ENCODE results near the gene OBSL1.

Gene OBSL1

GRCh38 chr2:219571311-219572236 is at the start of gene OBSL1:
Gene OBSL1 (minus strand): TSS chr2:219571539. CDS start chr2:219571232, 307 bp downstream.
- H3K4me1 ChIP-seq (ENCODE audit: control insufficient read depth, insufficient read depth, low read length) = peaks cover 20% of the 10 kb centered on the region
- no peaks in the 10 kb centered on the region for H3K9me3 ChIP-seq (ENCODE audit: control insufficient read depth, insufficient read depth, low read length)
- WGBS (ENCODE audit: insufficient coverage, insufficient read length) = 100% methylated on average over 1 of the region's 42 CpGs
- no peak within 1 kb of the TSS for H3K27ac ChIP-seq (ENCODE audit: low read length)
- DNase-seq (ENCODE audit: low read depth, low spot score) = no peak
- H3K36me3 ChIP-seq (ENCODE audit: control insufficient read depth, insufficient read depth, low read length) = peaks cover 12% of the 10 kb centered on the region
- no peaks in the 10 kb centered on the region for H3K27me3 ChIP-seq (ENCODE audit: control insufficient read depth, insufficient read depth, low read length)
- H3K4me3 ChIP-seq (ENCODE audit: low read length) = peak within 1 kb of the TSS; percentile 84

DNA sequence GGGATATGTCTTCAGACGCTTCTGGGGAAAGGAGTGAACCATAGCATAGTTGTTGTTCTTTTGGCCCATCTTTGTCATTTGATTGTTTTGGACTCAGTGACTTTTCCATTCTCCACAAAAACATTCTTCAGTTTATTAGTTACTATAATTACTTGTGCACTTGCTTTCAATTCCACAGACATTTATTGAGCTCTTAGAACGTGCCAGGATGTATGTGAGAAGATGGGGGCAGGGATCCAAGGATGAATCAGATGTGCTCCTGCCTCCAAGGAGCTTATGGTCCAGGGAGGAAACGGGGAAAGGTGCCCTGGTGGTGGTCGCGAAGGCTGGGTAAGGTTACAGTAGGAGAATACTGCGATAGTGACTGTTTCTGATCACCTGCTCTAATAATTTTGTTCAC is 49.2 kb upstream of the OBSL1 start:
- Histone ChIP-seq H3K4me1 (ENCODE audit: control insufficient read depth, insufficient read depth, low read length) (no peaks in the 10 kb centered on the region), H3K9me3 (ENCODE audit: control insufficient read depth, insufficient read depth, low read length) (no peaks in the 10 kb centered on the region), H3K27me3 (ENCODE audit: control insufficient read depth, insufficient read depth, low read length) (no peaks in the 10 kb centered on the region), H3K36me3 (ENCODE audit: control insufficient read depth, insufficient read depth, low read length) (no peaks in the 10 kb centered on the region), H3K4me3 (ENCODE audit: low read length) (no peak overlapping the region), H3K27ac (ENCODE audit: low read length) (no peak overlapping the region)
- DNase-seq (ENCODE audit: low read depth, low spot score) = no peak
- no CpG with 5 or more reads among the region's 6 CpGs for WGBS (ENCODE audit: insufficient coverage, insufficient read length)

GRCh38 chr2:219619235-219619634 is 47.9 kb upstream of the OBSL1 start:
- no peak for DNase-seq (ENCODE audit: low read depth, low spot score)
- 0 out of 2 replicates have a peak, but pooled peaks cover 2% of the 10 kb centered on the region for H3K36me3 ChIP-seq (ENCODE audit: control insufficient read depth, insufficient read depth, low read length)
- H3K27ac ChIP-seq (ENCODE audit: low read length) = no peak overlapping the region
- no peaks in the 10 kb centered on the region for H3K4me1 ChIP-seq (ENCODE audit: control insufficient read depth, insufficient read depth, low read length)
- H3K27me3 ChIP-seq (ENCODE audit: control insufficient read depth, insufficient read depth, low read length) = no peaks in the 10 kb centered on the region
- WGBS (ENCODE audit: insufficient coverage, insufficient read length) = no CpG with 5 or more reads among the region's 4 CpGs
- no peak overlapping the region for H3K4me3 ChIP-seq (ENCODE audit: low read length)
- H3K9me3 ChIP-seq (ENCODE audit: control insufficient read depth, insufficient read depth, low read length) = no peaks in the 10 kb centered on the region

DNA sequence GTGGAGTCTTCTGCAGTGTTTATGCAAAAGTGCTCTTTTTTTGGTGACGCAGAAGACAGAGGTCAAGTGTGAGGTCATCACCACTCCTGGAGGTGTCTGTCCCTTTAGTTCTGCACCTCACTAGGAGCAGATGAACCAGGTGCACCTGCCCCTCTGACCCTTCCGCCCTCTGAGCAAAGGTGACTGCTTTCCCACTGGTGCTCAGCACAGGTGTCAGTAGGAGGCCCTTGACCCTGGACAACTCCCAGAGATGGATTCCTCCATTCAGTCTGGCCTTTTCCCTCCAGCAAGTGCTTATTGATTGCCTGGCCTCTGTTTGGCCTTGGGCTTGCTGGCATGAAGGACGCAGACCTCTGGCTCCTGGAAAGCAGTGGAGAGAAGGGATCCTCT is 47.4 kb upstream of the OBSL1 start:
- H3K4me1 ChIP-seq (ENCODE audit: control insufficient read depth, insufficient read depth, low read length) = no peaks in the 10 kb centered on the region
- WGBS (ENCODE audit: insufficient coverage, insufficient read length) = no CpG with 5 or more reads among the region's 3 CpGs
- DNase-seq (ENCODE audit: low read depth, low spot score) = no peak
- H3K9me3 ChIP-seq (ENCODE audit: control insufficient read depth, insufficient read depth, low read length) = no peaks in the 10 kb centered on the region
- no peaks in the 10 kb centered on the region for H3K27me3 ChIP-seq (ENCODE audit: control insufficient read depth, insufficient read depth, low read length)
- no peak overlapping the region for H3K27ac ChIP-seq (ENCODE audit: low read length)
- H3K4me3 ChIP-seq (ENCODE audit: low read length) = no peak overlapping the region
- peaks cover 3% of the 10 kb centered on the region; the same call in 1 of the 2 replicates for H3K36me3 ChIP-seq (ENCODE audit: control insufficient read depth, insufficient read depth, low read length)

- H3K27me3 ChIP-seq (ENCODE audit: control insufficient read depth, insufficient read depth, low read length) = no peaks in the 10 kb centered on the region
- no peaks in the 10 kb centered on the region for H3K9me3 ChIP-seq (ENCODE audit: control insufficient read depth, insufficient read depth, low read length)
- H3K27ac ChIP-seq (ENCODE audit: low read length) = no peak overlapping the region
- no peaks in the 10 kb centered on the region; the same call in 1 of the 2 replicates for H3K4me1 ChIP-seq (ENCODE audit: control insufficient read depth, insufficient read depth, low read length)
- peaks cover 5% of the 10 kb centered on the region for H3K36me3 ChIP-seq (ENCODE audit: control insufficient read depth, insufficient read depth, low read length)
- H3K4me3 ChIP-seq (ENCODE audit: low read length) = no peak overlapping the region
- DNase-seq (ENCODE audit: low read depth, low spot score) = no peak
- no CpG with 5 or more reads among the region's 4 CpGs for WGBS (ENCODE audit: insufficient coverage, insufficient read length)
Observed at GRCh38 chr2:219616550-219616949, 45.2 kb upstream of the OBSL1 start.

DNA sequence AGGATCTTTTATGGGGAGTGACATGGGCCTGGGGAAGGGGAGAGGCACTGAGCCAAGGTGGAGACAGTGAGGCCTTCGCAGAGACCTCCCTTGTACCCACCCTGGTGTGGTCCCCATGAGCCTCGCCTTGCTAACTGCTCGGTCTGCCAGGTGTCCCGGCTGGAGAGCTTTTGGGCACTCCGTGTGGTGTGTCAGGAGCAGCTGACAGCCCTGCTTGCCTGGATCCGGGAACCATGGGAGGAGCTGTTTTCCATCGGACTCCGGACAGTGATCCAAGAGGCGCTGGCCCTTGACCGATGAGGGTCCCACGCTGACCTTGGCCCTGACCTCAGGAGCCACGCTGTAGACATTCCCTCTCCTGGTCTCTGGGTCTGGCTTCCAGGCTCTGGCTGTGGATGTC is 44.6 kb upstream of the OBSL1 start:
- H3K4me3 ChIP-seq (ENCODE audit: low read length) = no peak overlapping the region
- no peaks in the 10 kb centered on the region for H3K27me3 ChIP-seq (ENCODE audit: control insufficient read depth, insufficient read depth, low read length)
- peaks cover 5% of the 10 kb centered on the region for H3K36me3 ChIP-seq (ENCODE audit: control insufficient read depth, insufficient read depth, low read length)
- no peaks in the 10 kb centered on the region for H3K9me3 ChIP-seq (ENCODE audit: control insufficient read depth, insufficient read depth, low read length)
- WGBS (ENCODE audit: insufficient coverage, insufficient read length) = no CpG with 5 or more reads among the region's 12 CpGs
- DNase-seq (ENCODE audit: low read depth, low spot score) = no peak
- H3K27ac ChIP-seq (ENCODE audit: low read length) = no peak overlapping the region
- H3K4me1 ChIP-seq (ENCODE audit: control insufficient read depth, insufficient read depth, low read length) = no peaks in the 10 kb centered on the region; the same call in 1 of the 2 replicates

GRCh38 chr2:219615036-219615435 is 43.7 kb upstream of the OBSL1 start:
- no peak for DNase-seq (ENCODE audit: low read depth, low spot score)
- Histone ChIP-seq H3K27me3 (ENCODE audit: control insufficient read depth, insufficient read depth, low read length) (no peaks in the 10 kb centered on the region), H3K27ac (ENCODE audit: low read length) (no peak overlapping the region), H3K36me3 (ENCODE audit: control insufficient read depth, insufficient read depth, low read length) (peaks cover 5% of the 10 kb centered on the region), H3K9me3 (ENCODE audit: control insufficient read depth, insufficient read depth, low read length) (no peaks in the 10 kb centered on the region), H3K4me1 (ENCODE audit: control insufficient read depth, insufficient read depth, low read length) (no peaks in the 10 kb centered on the region; the same call in 1 of the 2 replicates), H3K4me3 (ENCODE audit: low read length) (no peak overlapping the region)
- WGBS (ENCODE audit: insufficient coverage, insufficient read length) = no CpG with 5 or more reads among the region's 11 CpGs

DNA sequence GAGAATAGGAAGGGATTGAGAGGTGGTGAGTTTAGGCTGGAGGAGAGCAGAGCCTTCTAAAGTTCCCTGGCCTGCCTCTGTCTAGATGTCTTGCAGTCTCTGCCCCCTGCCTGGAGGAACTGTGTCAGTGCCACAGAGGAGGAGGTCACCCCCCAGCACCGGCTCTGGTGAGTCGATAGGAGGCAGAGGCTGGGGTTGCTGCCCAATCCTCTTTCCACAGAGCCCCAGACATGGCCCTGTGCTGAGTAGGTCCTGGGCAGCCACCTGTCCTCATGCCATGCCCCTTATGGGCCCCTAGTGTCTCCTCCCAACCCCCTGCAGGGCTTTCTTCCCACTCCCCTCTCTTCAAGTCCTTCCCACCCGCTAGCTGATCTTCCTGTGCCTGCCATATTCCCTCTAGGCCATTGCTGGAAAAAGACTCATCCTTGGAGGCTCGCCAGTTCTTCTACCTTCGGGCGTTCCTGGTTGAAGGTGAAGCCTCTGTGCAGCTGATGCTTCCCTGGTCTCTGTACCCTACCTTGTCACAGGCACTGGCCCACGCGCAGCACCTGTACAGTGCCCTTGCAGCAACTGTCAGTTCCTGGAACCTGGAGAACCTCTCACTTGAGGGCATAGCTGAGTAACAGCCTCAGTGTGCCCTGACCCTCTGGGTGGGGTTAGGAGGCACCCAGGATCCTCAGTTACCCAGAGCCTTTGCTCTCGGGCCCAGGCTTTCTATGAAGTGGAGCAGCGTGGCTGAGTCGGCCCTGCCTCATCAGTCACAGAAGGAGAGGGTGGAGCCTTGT is 42.9 kb upstream of the OBSL1 start:
- H3K27me3 ChIP-seq (ENCODE audit: control insufficient read depth, insufficient read depth, low read length) = no peaks in the 10 kb centered on the region
- H3K4me1 ChIP-seq (ENCODE audit: control insufficient read depth, insufficient read depth, low read length) = no peaks in the 10 kb centered on the region; the same call in 1 of the 2 replicates
- no peak overlapping the region for H3K4me3 ChIP-seq (ENCODE audit: low read length)
- peaks cover 5% of the 10 kb centered on the region for H3K36me3 ChIP-seq (ENCODE audit: control insufficient read depth, insufficient read depth, low read length)
- no CpG with 5 or more reads among the region's 11 CpGs for WGBS (ENCODE audit: insufficient coverage, insufficient read length)
- DNase-seq (ENCODE audit: low read depth, low spot score) = no peak
- H3K27ac ChIP-seq (ENCODE audit: low read length) = no peak overlapping the region
- H3K9me3 ChIP-seq (ENCODE audit: control insufficient read depth, insufficient read depth, low read length) = no peaks in the 10 kb centered on the region

GRCh38 chr2:219613461-219614070 is 42.2 kb upstream of the OBSL1 start:
- Histone ChIP-seq H3K27me3 (ENCODE audit: control insufficient read depth, insufficient read depth, low read length) (no peaks in the 10 kb centered on the region), H3K9me3 (ENCODE audit: control insufficient read depth, insufficient read depth, low read length) (no peaks in the 10 kb centered on the region), H3K36me3 (ENCODE audit: control insufficient read depth, insufficient read depth, low read length) (peaks cover 5% of the 10 kb centered on the region), H3K4me3 (ENCODE audit: low read length) (no peak overlapping the region), H3K27ac (ENCODE audit: low read length) (no peak overlapping the region), H3K4me1 (ENCODE audit: control insufficient read depth, insufficient read depth, low read length) (no peaks in the 10 kb centered on the region; the same call in 1 of the 2 replicates)
- DNase-seq (ENCODE audit: low read depth, low spot score) = no peak
- WGBS (ENCODE audit: insufficient coverage, insufficient read length) = 100% methylated on average over 2 of the region's 11 CpGs
